GM19395 (cell line): ENCODE measurements around the gene TEDC2.

Experiments
- ATAC-seq: cut with Tn5 transposase; IDR thresholded peaks from one replicate; pipeline ENCODE4 v1.9.1; 2021; ENCODE audit warnings: mild to moderate bottlenecking, moderate library complexity; ENCODE audit not compliant: unreplicated experiment

TEDC2 gene

GRCh38 chr16:2511128-2511800 is 51.4 kb downstream of the TEDC2 start:
- ATAC-seq: no peak

- no peak for ATAC-seq
Observed at GRCh38 chr16:2511996-2512734, 52.3 kb downstream of the TEDC2 start.

- ATAC-seq: no peak
Observed at GRCh38 chr16:2512735-2513404, 53.0 kb downstream of the TEDC2 start.

- ATAC-seq: peak; percentile 61
Observed at GRCh38 chr16:2513405-2514332, 53.8 kb downstream of the TEDC2 start, which contains the start of gene ATP6V0C. Gene ATP6V0C, plus strand, starts transcription at chr16:2513952. Its CDS starts 152 bp downstream, at chr16:2514104.
